DMS 273 (cell line): ENCODE data around the gene WDFY1.

Source experiments
- DNase-seq: peaks from one replicate; lab custom pipeline; 2025; ENCODE audit not compliant: unreplicated experiment; lab: John Stamatoyannopoulos, UW

Gene WDFY1

GRCh38 chr2:223932816-223933800 lies 12.0 kb downstream of the WDFY1 start:
- peak; percentile 8 for DNase-seq

- DNase-seq, result peak; percentile 5
Observed at GRCh38 chr2:223930103-223930976, 14.8 kb downstream of the WDFY1 start.

GRCh38 chr2:223929571-223930102 lies 15.5 kb downstream of the WDFY1 start:
- no peak for DNase-seq

- DNase-seq, result no peak
Observed at GRCh38 chr2:223928113-223929006, 16.8 kb downstream of the WDFY1 start.

GRCh38 chr2:223925106-223925505 lies 20.0 kb downstream of the WDFY1 start:
- DNase-seq, result no peak

GRCh38 chr2:223923976-223924375 lies 21.2 kb downstream of the WDFY1 start:
- no peak for DNase-seq

- DNase-seq, result no peak
Observed at GRCh38 chr2:223922308-223922707, 22.8 kb downstream of the WDFY1 start.

GRCh38 chr2:223921204-223921603 lies 23.9 kb downstream of the WDFY1 start:
- DNase-seq, result no peak

GRCh38 chr2:223920109-223920508 lies 25.0 kb downstream of the WDFY1 start:
- no peak for DNase-seq

- DNase-seq, result no peak
Observed at GRCh38 chr2:223918671-223919134, 26.4 kb downstream of the WDFY1 start.

- no peak for DNase-seq
Observed at GRCh38 chr2:223916181-223916920, 28.8 kb downstream of the WDFY1 start.

- DNase-seq, result no peak
Observed at GRCh38 chr2:223915071-223915470, 30.1 kb downstream of the WDFY1 start.

GRCh38 chr2:223914324-223914723 lies 30.8 kb downstream of the WDFY1 start:
- DNase-seq, result no peak

GRCh38 chr2:223909001-223909741 lies 36.0 kb downstream of the WDFY1 start:
- DNase-seq, result no peak

GRCh38 chr2:223908304-223908998 lies 36.7 kb downstream of the WDFY1 start:
- DNase-seq, result no peak

GRCh38 chr2:223905996-223906395 lies 39.1 kb downstream of the WDFY1 start:
- no peak for DNase-seq

GRCh38 chr2:223901854-223902253 lies 43.3 kb downstream of the WDFY1 start:
- no peak for DNase-seq

- DNase-seq, result peak; percentile 7
Observed at GRCh38 chr2:223901311-223901710, 43.8 kb downstream of the WDFY1 start.
